HCT116 (cell line): ENCODE data around the gene SEMA6A. TPM values are rescaled to one million over a fixed set of nuclear protein-coding genes. Genes with fewer than 3 reads are reported as not detected.

Source experiments
- ATAC-seq: fragments of 200-7000 bp; cut with Tn5 transposase; 2 replicates; pipeline ENCODE4 v1.9.1; 2020; ENCODE audit warnings: mild to moderate bottlenecking, moderate library complexity
- BruUV-seq: library from RNA; stranded (reverse); fragments of 400-500 nt; replicated peaks from 2 replicates; lab custom pipeline; 2021; lab: Mats Ljungman, UMichigan
- CTCF ChIA-PET: fragments of 300-600 bp; sonication (Branson Sonifier 250); formaldehyde crosslinking; loops from one replicate; lab custom pipeline; 2021; ENCODE audit warnings: antibody characterized with exemption; lab: Charles Lee
- POLR2A ChIA-PET: fragments of 300-600, 350-600 bp; sonication (Branson Sonifier 250); formaldehyde crosslinking; loops from one replicate; lab custom pipeline; 2021; ENCODE audit warnings: antibody characterized with exemption; lab: Charles Lee
- RAD21 ChIA-PET, 2 experiments: fragments of 300-600 bp; sonication (Branson Sonifier 250); formaldehyde crosslinking; loops; one replicate each; lab custom pipeline; 2023; ENCODE audit warnings: low total read pairs in 2 of 2; ENCODE audit not compliant: uncharacterized antibody in 2 of 2, unreplicated experiment in 2 of 2, low non-redundant PET in 1 of 2; lab: Charles Lee
- DNase-seq: peaks from one replicate; pipeline ENCODE4 v3.0.0-alpha.2; 2010; ENCODE audit warnings: low read depth, low spot score
- H2AFZ ChIP-seq: fragments of 200-600 bp; shearing (Covaris generic), sonication (generic); 2 replicates; pipeline ENCODE4 v1.6.1; 2017; ENCODE audit warnings: low read depth, mixed run types, mixed read lengths, antibody characterized with exemption, low read length; ENCODE audit not compliant: poor library complexity, severe bottlenecking
- H3K27ac ChIP-seq: 2 replicates; pipeline ENCODE4 v1.5.1; 2012; ENCODE audit warnings: low read depth, low read length
- H3K27me3 ChIP-seq: fragments of 200-600 bp; sonication (generic); 2 replicates; pipeline ENCODE4 v1.6.1; 2016; ENCODE audit warnings: mixed run types, low read length, mixed read lengths; ENCODE audit not compliant: insufficient read depth
- H3K36me3 ChIP-seq, 2 experiments: fragments of 200-500 bp in 1 of 2; fragments of 200-600 bp in 1 of 2; sonication (Bioruptor generic) in 1 of 2; sonication (generic) in 1 of 2; 2 replicates each; pipeline versions ENCODE4 v1.5.1 to v1.6.1; 2014 to 2016; ENCODE audit warnings: low read length in 2 of 2, inconsistent platforms in 1 of 2, mixed read lengths in 1 of 2, mixed run types in 1 of 2; ENCODE audit not compliant: insufficient read depth in 2 of 2, control insufficient read depth in 1 of 2
- H3K4me1 ChIP-seq, 2 experiments: fragments of 200-600 bp in 1 of 2; sonication (generic) in 1 of 2; 2 replicates each; pipeline versions ENCODE4 v1.5.1 to v1.6.1; 2012 to 2017; ENCODE audit warnings: low read length in 2 of 2, inconsistent platforms in 1 of 2, mild to moderate bottlenecking in 1 of 2, mixed read lengths in 1 of 2, mixed run types in 1 of 2, moderate library complexity in 1 of 2; ENCODE audit not compliant: insufficient read depth in 2 of 2, control insufficient read depth in 1 of 2
- H3K4me2 ChIP-seq: fragments of 200-600 bp; sonication (generic); 2 replicates; pipeline ENCODE4 v1.6.1; 2017; ENCODE audit warnings: mixed run types, low read length, mixed read lengths
- H3K4me3 ChIP-seq, 2 experiments: fragments of 200-600 bp in 1 of 2; sonication (generic) in 1 of 2; replicated peaks in 1 of 2; 2 replicates each; pipeline ENCODE4 v1.5.1; 2011 to 2016; ENCODE audit warnings: low read length in 2 of 2, control low read depth in 1 of 2, low read depth in 1 of 2, mild to moderate bottlenecking in 1 of 2, mixed read lengths in 1 of 2, mixed run types in 1 of 2
- H3K79me2 ChIP-seq: fragments of 200-600 bp; sonication (generic); 2 replicates; pipeline ENCODE4 v1.6.1; 2017; ENCODE audit warnings: mild to moderate bottlenecking, mixed run types, low read length, moderate library complexity, mixed read lengths; ENCODE audit not compliant: insufficient read depth
- H3K9ac ChIP-seq: fragments of 200-600 bp; sonication (generic); 2 replicates; pipeline ENCODE4 v1.6.1; 2016; ENCODE audit warnings: low read length, mixed read lengths
- H3K9me2 ChIP-seq: fragments of 200-600 bp; sonication (generic), shearing (Covaris generic); 2 replicates; pipeline ENCODE4 v1.6.1; 2017; ENCODE audit warnings: mixed run types, mild to moderate bottlenecking, moderate library complexity; ENCODE audit not compliant: insufficient read depth
- H3K9me3 ChIP-seq, 2 experiments: fragments of 200-500 bp in 1 of 2; fragments of 200-600 bp in 1 of 2; sonication (Bioruptor generic) in 1 of 2; sonication (generic) in 1 of 2; 2 replicates each; pipeline ENCODE4 v1.6.1; 2014 to 2017; ENCODE audit warnings: low read length in 2 of 2, mixed read lengths in 2 of 2, inconsistent platforms in 1 of 2, low read depth in 1 of 2, mild to moderate bottlenecking in 1 of 2, mixed run types in 1 of 2, moderate library complexity in 1 of 2; ENCODE audit not compliant: control insufficient read depth in 1 of 2, insufficient read depth in 1 of 2
- H4K20me1 ChIP-seq: fragments of 200-600 bp; sonication (generic), shearing (Covaris generic); 2 replicates; pipeline ENCODE4 v1.6.1; 2017; ENCODE audit warnings: mixed run types, mild to moderate bottlenecking, moderate library complexity; ENCODE audit not compliant: insufficient read depth
- ATF3 ChIP-seq: IDR thresholded peaks from 2 replicates; pipeline ENCODE4 v1.6.1; 2012
- CBX3 ChIP-seq: IDR thresholded peaks from 2 replicates; pipeline ENCODE4 v1.6.1; 2012; ENCODE audit warnings: low read depth
- CEBPB ChIP-seq: IDR thresholded peaks from 2 replicates; pipeline ENCODE4 v1.6.1; 2012; ENCODE audit warnings: low read depth
- ELF1 ChIP-seq: IDR thresholded peaks from 2 replicates; pipeline ENCODE4 v1.6.1; 2012; ENCODE audit warnings: low read depth, borderline replicate concordance
- EZH2 ChIP-seq: fragments of 200-600 bp; sonication (generic); IDR thresholded peaks from 2 replicates; pipeline ENCODE4 v1.6.1; 2017; ENCODE audit warnings: antibody characterized with exemption, mixed run types
- JUND ChIP-seq: IDR thresholded peaks from 2 replicates; pipeline ENCODE4 v1.6.1; 2012
- MAX ChIP-seq: IDR thresholded peaks from 2 replicates; pipeline ENCODE4 v1.6.1; 2012
- POLR2A ChIP-seq: IDR thresholded peaks from 2 replicates; pipeline ENCODE4 v1.7.0; 2011; ENCODE audit warnings: borderline replicate concordance; ENCODE audit not compliant: insufficient read depth, insufficient read length; ENCODE audit errors: extremely low read depth
- POLR2AphosphoS5 ChIP-seq: IDR thresholded peaks from 2 replicates; pipeline ENCODE4 v1.6.1; 2011; ENCODE audit warnings: mild to moderate bottlenecking, low read depth, low read length, moderate library complexity
- REST ChIP-seq: IDR thresholded peaks from 2 replicates; pipeline ENCODE4 v1.6.1; 2012; ENCODE audit warnings: low read depth
- SIN3A ChIP-seq: IDR thresholded peaks from 2 replicates; pipeline ENCODE4 v1.6.1; 2012; ENCODE audit warnings: low read depth
- SP1 ChIP-seq: IDR thresholded peaks from 2 replicates; pipeline ENCODE4 v1.6.1; 2012; ENCODE audit warnings: low read depth
- SRF ChIP-seq: IDR thresholded peaks from 2 replicates; pipeline ENCODE4 v1.6.1; 2012; ENCODE audit warnings: low read depth
- TCF7L2 ChIP-seq: IDR thresholded peaks from 2 replicates; pipeline ENCODE4 v1.7.0; 2011; ENCODE audit warnings: borderline replicate concordance, inconsistent platforms; ENCODE audit not compliant: insufficient read depth, insufficient read length; ENCODE audit errors: extremely low read depth
- YY1 ChIP-seq: IDR thresholded peaks from 2 replicates; pipeline ENCODE4 v1.6.1; 2011; ENCODE audit warnings: low read length, low read depth, moderate library complexity, mild to moderate bottlenecking; ENCODE audit not compliant: insufficient replicate concordance; ENCODE audit errors: extremely low read depth
- ZBTB33 ChIP-seq: IDR thresholded peaks from 2 replicates; pipeline ENCODE4 v1.6.1; 2011; ENCODE audit warnings: mild to moderate bottlenecking, low read length, moderate library complexity; ENCODE audit not compliant: insufficient replicate concordance; ENCODE audit errors: extremely low read depth
- ZNF274 ChIP-seq: fragments of 200-500 bp; sonication (Bioruptor generic); IDR thresholded peaks from 2 replicates; pipeline ENCODE4 v1.6.1; 2014; ENCODE audit warnings: mild to moderate bottlenecking, low read depth, low read length, inconsistent platforms
- intact Hi-C: fragments of 100-400 bp; cut with micrococcal nuclease; formaldehyde crosslinking; loops from 2 replicates; pipeline ENCODE4 v1.10.0; 2022
- total RNA-seq: library from RNA; stranded (reverse); gene quantifications from one replicate; pipeline ENCODE4 v1.2.1, GENCODE V29; 2021; ENCODE audit not compliant: unreplicated experiment

The SEMA6A gene
- total RNA-seq, 1 experiment from 2014 or later = 6.7 TPM

GRCh38 chr5:116423141-116423540 is 151.5 kb downstream of the SEMA6A start:
- Histone ChIP-seq H3K4me1 (no peaks in the 10 kb centered on the region), H3K9me2 (no peaks in the 10 kb centered on the region), H2AFZ (no peak overlapping the region), H3K27ac (no peak overlapping the region), H4K20me1 (no peaks in the 10 kb centered on the region), H3K4me3 (no peak overlapping the region), H3K4me2 (no peak overlapping the region), H3K36me3 (no peaks in the 10 kb centered on the region), H3K9me3 (no peaks in the 10 kb centered on the region), H3K9ac (no peak overlapping the region), H3K79me2 (no peaks in the 10 kb centered on the region), H3K27me3 (no peaks in the 10 kb centered on the region)
- ATAC-seq (no peak), DNase-seq (no peak)
- TF ChIP-seq ATF3 (no peak), EZH2 (no peak), ELF1 (no peak), POLR2AphosphoS5 (no peak), TCF7L2 (no peak), MAX (no peak), CEBPB (no peak), POLR2A (no peak), SP1 (no peak), ZNF274 (no peak), YY1 (no peak), SRF (no peak), ZBTB33 (no peak), SIN3A (no peak), REST (no peak), CBX3 (no peak), JUND (no peak)
- CTCF ChIA-PET = no interaction called here
- POLR2A ChIA-PET = no interaction called here
- intact Hi-C loops = no loop called here
- RAD21 ChIA-PET = no interaction called here
- BruUV-seq = no TSS peak
